Measurements from ENCODE around the gene ANKRD55. TPM values are rescaled to one million over a fixed set of nuclear protein-coding genes. Genes with fewer than 3 reads are reported as not detected.

The ANKRD55 gene
- total RNA-seq, 1 experiment from 2014 or later, result not detected

GRCh38 chr5:56111404-56111781 is 121.7 kb downstream of the ANKRD55 start:
- intact Hi-C loops (cut with micrococcal nuclease), result no loop called here
- no peaks in the 10 kb centered on the region for H3K79me2 ChIP-seq (ENCODE audit: low read length)
- no peaks in the 10 kb centered on the region for H3F3A ChIP-seq (ENCODE audit: low read length, unreplicated experiment)
- H3K4me3 ChIP-seq (ENCODE audit: low read length), result no peak overlapping the region
- no peaks in the 10 kb centered on the region for H3K9me3 ChIP-seq (ENCODE audit: low read length)
- ATAC-seq (no peak), DNase-seq (no peak)
- no peak overlapping the region for H3K4me2 ChIP-seq (ENCODE audit: low read length)
- no peaks in the 10 kb centered on the region for H3K27me3 ChIP-seq (ENCODE audit: low read length)
- H3K36me3 ChIP-seq (ENCODE audit: low read depth, low read length), result no peaks in the 10 kb centered on the region
- no TSS peak for BruUV-seq (replicated peaks)
- POLR2A ChIA-PET (ENCODE audit: unreplicated experiment), result no interaction called here
- no peak for TF ChIP-seq EZH2phosphoT487 (IDR thresholded peaks at IDR 0.05; ENCODE audit: borderline replicate concordance, low read length)
- no peak for TF ChIP-seq CTCF (conservative IDR thresholded peaks at IDR 0.05; ENCODE audit: low read depth, low read length)
- no peak for TF ChIP-seq EZH2 (IDR thresholded peaks at IDR 0.05; ENCODE audit: low read length, unreplicated experiment)
- H3K4me1 ChIP-seq (ENCODE audit: insufficient read depth, low read length), result no peaks in the 10 kb centered on the region
- H3K9me2 ChIP-seq (replicated peaks; ENCODE audit: low read length), result no peaks in the 10 kb centered on the region
- CTCF ChIA-PET, result no interaction called here
- no peak overlapping the region for H3K27ac ChIP-seq (ENCODE audit: low read length)
- H4K20me1 ChIP-seq (ENCODE audit: low read length), result no peaks in the 10 kb centered on the region
- no peak overlapping the region for H3K9ac ChIP-seq (ENCODE audit: low read length)
- H2AFZ ChIP-seq (ENCODE audit: low read length), result no peak overlapping the region

GRCh38 chr5:56110646-56111403 is 122.3 kb downstream of the ANKRD55 start:
- DNase-seq (no peak), ATAC-seq (no peak)
- no peaks in the 10 kb centered on the region for H3F3A ChIP-seq (ENCODE audit: low read length, unreplicated experiment)
- H3K27me3 ChIP-seq (ENCODE audit: low read length), result no peaks in the 10 kb centered on the region
- CTCF ChIA-PET, result no interaction called here
- no peaks in the 10 kb centered on the region for H4K20me1 ChIP-seq (ENCODE audit: low read length)
- H3K36me3 ChIP-seq (ENCODE audit: low read depth, low read length), result no peaks in the 10 kb centered on the region
- H3K79me2 ChIP-seq (ENCODE audit: low read length), result no peaks in the 10 kb centered on the region
- POLR2A ChIA-PET (ENCODE audit: unreplicated experiment), result no interaction called here
- no TSS peak for BruUV-seq (replicated peaks)
- no peaks in the 10 kb centered on the region for H3K4me1 ChIP-seq (ENCODE audit: insufficient read depth, low read length)
- no peaks in the 10 kb centered on the region for H3K9me2 ChIP-seq (replicated peaks; ENCODE audit: low read length)
- no peak overlapping the region for H3K9ac ChIP-seq (ENCODE audit: low read length)
- H3K27ac ChIP-seq (ENCODE audit: low read length), result no peak overlapping the region
- intact Hi-C loops (cut with micrococcal nuclease), result no loop called here
- no peaks in the 10 kb centered on the region for H3K9me3 ChIP-seq (ENCODE audit: low read length)
- no peak overlapping the region for H3K4me2 ChIP-seq (ENCODE audit: low read length)
- TF ChIP-seq EZH2phosphoT487 (IDR thresholded peaks at IDR 0.05; ENCODE audit: borderline replicate concordance, low read length) (no peak), EZH2 (IDR thresholded peaks at IDR 0.05; ENCODE audit: low read length, unreplicated experiment) (no peak), CTCF (conservative IDR thresholded peaks at IDR 0.05; ENCODE audit: low read depth, low read length) (no peak)
- H2AFZ ChIP-seq (ENCODE audit: low read length), result no peak overlapping the region
- no peak overlapping the region for H3K4me3 ChIP-seq (ENCODE audit: low read length)

GRCh38 chr5:56108246-56108645 is 124.9 kb downstream of the ANKRD55 start:
- no TSS peak for BruUV-seq (replicated peaks)
- Histone ChIP-seq H3K36me3 (ENCODE audit: low read depth, low read length) (no peaks in the 10 kb centered on the region), H3K4me3 (ENCODE audit: low read length) (no peak overlapping the region), H4K20me1 (ENCODE audit: low read length) (no peaks in the 10 kb centered on the region), H3K9me3 (ENCODE audit: low read length) (no peaks in the 10 kb centered on the region), H3F3A (ENCODE audit: low read length, unreplicated experiment) (no peaks in the 10 kb centered on the region), H3K9me2 (replicated peaks; ENCODE audit: low read length) (no peaks in the 10 kb centered on the region), H3K27me3 (ENCODE audit: low read length) (no peaks in the 10 kb centered on the region), H3K27ac (ENCODE audit: low read length) (no peak overlapping the region), H2AFZ (ENCODE audit: low read length) (no peak overlapping the region), H3K9ac (ENCODE audit: low read length) (no peak overlapping the region), H3K4me2 (ENCODE audit: low read length) (no peak overlapping the region), H3K4me1 (ENCODE audit: insufficient read depth, low read length) (no peaks in the 10 kb centered on the region), H3K79me2 (ENCODE audit: low read length) (no peaks in the 10 kb centered on the region)
- POLR2A ChIA-PET (ENCODE audit: unreplicated experiment), result no interaction called here
- no peak for DNase-seq
- intact Hi-C loops (cut with micrococcal nuclease), result no loop called here
- no peak for ATAC-seq
- TF ChIP-seq EZH2 (IDR thresholded peaks at IDR 0.05; ENCODE audit: low read length, unreplicated experiment) (no peak), CTCF (conservative IDR thresholded peaks at IDR 0.05; ENCODE audit: low read depth, low read length) (no peak), EZH2phosphoT487 (IDR thresholded peaks at IDR 0.05; ENCODE audit: borderline replicate concordance, low read length) (no peak)
- CTCF ChIA-PET, result no interaction called here
